Measurements from ENCODE around the gene DLL1.

Gene DLL1

GRCh38 chr6:170251776-170252571, 38.9 kb downstream of the DLL1 start:
- DNase-seq (ENCODE audit: low read depth in 3 of 3), result no peak

GRCh38 chr6:170250981-170251775, 39.7 kb downstream of the DLL1 start:
- no peak for DNase-seq (ENCODE audit: low read depth in 3 of 3)

GRCh38 chr6:170250455-170250854, 40.4 kb downstream of the DLL1 start:
- DNase-seq (ENCODE audit: low read depth in 3 of 3), result no peak

GRCh38 chr6:170249817-170250216, 41.1 kb downstream of the DLL1 start:
- DNase-seq (ENCODE audit: low read depth in 3 of 3), result no peak

GRCh38 chr6:170248861-170249600, 41.8 kb downstream of the DLL1 start:
- DNase-seq (ENCODE audit: low read depth in 3 of 3), result no peak

- DNase-seq (ENCODE audit: low read depth in 3 of 3), result no peak
Observed at GRCh38 chr6:170248111-170248805, 42.6 kb downstream of the DLL1 start.

GRCh38 chr6:170247178-170247701, 43.6 kb downstream of the DLL1 start:
- no peak for DNase-seq (ENCODE audit: low read depth in 3 of 3)

- no peak for DNase-seq (ENCODE audit: low read depth in 3 of 3)
Observed at GRCh38 chr6:170245475-170245992, 45.3 kb downstream of the DLL1 start.

- DNase-seq (ENCODE audit: low read depth in 3 of 3), result no peak
Observed at GRCh38 chr6:170244721-170245474, 46.0 kb downstream of the DLL1 start.

- no peak for DNase-seq (ENCODE audit: low read depth in 3 of 3)
Observed at GRCh38 chr6:170243791-170244291, 47.0 kb downstream of the DLL1 start.

- DNase-seq (ENCODE audit: low read depth in 3 of 3), result no peak
Observed at GRCh38 chr6:170243386-170243785, 47.5 kb downstream of the DLL1 start.

- DNase-seq (ENCODE audit: low read depth in 3 of 3), result no peak
Observed at GRCh38 chr6:170238741-170239565, 51.9 kb downstream of the DLL1 start.

- no peak for DNase-seq (ENCODE audit: low read depth in 3 of 3)
Observed at GRCh38 chr6:170237999-170238740, 52.7 kb downstream of the DLL1 start.

- no peak for DNase-seq (ENCODE audit: low read depth in 3 of 3)
Observed at GRCh38 chr6:170236131-170236836, 54.6 kb downstream of the DLL1 start.

- no peak for DNase-seq (ENCODE audit: low read depth in 3 of 3)
Observed at GRCh38 chr6:170235391-170236125, 55.3 kb downstream of the DLL1 start.

GRCh38 chr6:170234419-170234818, 56.5 kb downstream of the DLL1 start:
- no peak for DNase-seq (ENCODE audit: low read depth in 3 of 3)

Data from stimulated activated CD4-positive, alpha-beta T cell treated with anti-CD3 and anti-CD28 coated beads, TNF-alpha, amount 100 ng/mL, for 24 hours (primary cell).